Omental fat pad (tissue), 4 donors: ENCODE data around the gene PROM1. TPM values are rescaled to one million over a fixed set of nuclear protein-coding genes. Genes with fewer than 3 reads are reported as not detected.

Experiments used
- ATAC-seq: fragments of 150-250 bp; one replicate; pipeline ENCODE4 v1.9.1; 2016; ENCODE audit warnings: mild to moderate bottlenecking, moderate library complexity; ENCODE audit not compliant: low FRiP score
- DNase-seq: peaks from one replicate; pipeline ENCODE4 v3.0.0-alpha.2; 2019; ENCODE audit warnings: low spot score
- CTCF ChIP-seq, 3 donors: fragments of 450-650 bp; IDR thresholded peaks; one replicate each; pipeline ENCODE4 v1.5.1; 2016 to 2017; ENCODE audit warnings: antibody characterized with exemption in 3 of 3, mild to moderate bottlenecking in 3 of 3, moderate library complexity in 2 of 3
- total RNA-seq, 4 donors: library from RNA; depleted of rRNA; stranded (reverse); fragments of >200 nt; gene quantifications; one replicate each; pipeline ENCODE4 v1.1.0, GENCODE V29; 2016

PROM1 gene
- total RNA-seq, 4 donors from 2014 or later = 0.09 TPM; not detected in 3

DNA sequence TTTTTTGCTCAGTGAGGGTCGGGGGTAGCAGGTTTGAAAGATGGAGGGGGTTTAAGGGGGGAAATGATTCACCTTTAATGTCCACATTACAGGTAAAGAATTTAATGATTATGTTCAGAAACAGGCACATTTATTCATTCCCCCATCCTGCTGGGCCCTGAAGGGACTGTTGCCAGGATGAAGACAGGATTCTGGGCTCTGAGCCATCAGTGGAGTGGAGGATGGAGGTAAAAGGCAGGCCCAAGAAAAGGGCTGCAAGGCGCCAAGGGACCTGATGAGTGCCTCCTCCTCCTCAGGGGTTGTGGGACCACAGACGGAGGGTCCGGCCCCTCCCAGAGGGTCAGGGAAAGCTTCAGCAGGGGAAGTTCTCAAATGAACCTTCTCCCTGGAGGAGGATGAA lies 40.4 kb upstream of the PROM1 start:
- ATAC-seq (no peak), DNase-seq (no peak)
- TF ChIP-seq CTCF (IDR thresholded peaks at IDR 0.05) = no peak

DNA sequence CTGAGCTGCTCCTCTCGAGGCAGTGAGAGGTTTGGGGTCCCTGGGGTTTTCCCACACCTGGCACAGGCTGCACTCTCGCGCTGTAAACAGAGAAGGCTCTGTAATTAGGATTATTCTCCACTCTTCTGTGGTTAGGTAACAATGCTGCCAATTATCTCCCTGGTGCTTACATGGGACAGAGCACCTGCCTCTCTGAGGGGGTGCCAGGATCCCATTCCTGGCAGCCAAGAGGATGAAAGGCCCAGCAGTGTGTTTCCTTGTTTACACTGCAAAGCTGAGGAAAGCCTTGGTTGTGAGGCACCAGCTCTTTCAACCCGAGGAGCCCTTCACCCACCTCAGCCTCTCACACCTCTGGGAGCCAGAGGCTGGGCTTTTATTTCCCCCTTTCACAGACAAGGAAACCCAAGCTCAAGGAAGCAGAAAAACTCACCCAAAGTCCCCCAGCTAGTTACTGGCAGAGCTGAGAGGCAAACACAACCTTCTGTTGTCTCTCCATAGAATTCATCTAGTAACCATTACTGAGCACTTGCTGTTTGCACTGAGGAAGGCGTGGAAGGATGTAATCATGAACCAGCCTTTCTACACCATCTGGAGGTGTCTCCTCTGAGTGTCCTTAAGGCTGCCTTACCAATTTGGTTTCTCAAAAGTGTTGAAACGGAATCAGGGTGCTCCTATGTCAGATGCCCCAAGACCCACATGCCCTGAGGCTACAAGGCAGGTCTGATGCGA lies 39.7 kb upstream of the PROM1 start:
- TF ChIP-seq CTCF (IDR thresholded peaks at IDR 0.05) = no peak
- no peak for DNase-seq
- ATAC-seq = no peak

DNA sequence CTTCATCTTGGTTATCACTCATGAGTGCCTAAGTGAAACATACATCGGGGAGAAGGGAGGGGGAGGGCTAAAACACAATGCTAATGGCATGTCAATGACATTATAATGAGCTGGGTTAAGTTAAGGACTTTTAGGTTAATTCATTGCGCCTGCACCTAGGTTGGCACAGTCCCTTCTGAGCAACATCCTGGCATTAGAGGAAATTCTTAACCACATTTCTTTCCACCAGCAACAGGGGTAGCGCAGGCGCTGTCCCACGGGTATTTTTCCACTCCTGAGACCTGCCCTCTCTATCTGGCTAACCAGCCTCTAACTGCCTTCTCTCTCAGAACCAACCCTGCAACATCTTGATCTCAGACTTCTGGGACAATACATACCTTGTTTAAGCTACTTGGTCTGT lies 39.0 kb upstream of the PROM1 start:
- ATAC-seq (no peak), DNase-seq (no peak)
- no peak for TF ChIP-seq CTCF (IDR thresholded peaks at IDR 0.05)

DNA sequence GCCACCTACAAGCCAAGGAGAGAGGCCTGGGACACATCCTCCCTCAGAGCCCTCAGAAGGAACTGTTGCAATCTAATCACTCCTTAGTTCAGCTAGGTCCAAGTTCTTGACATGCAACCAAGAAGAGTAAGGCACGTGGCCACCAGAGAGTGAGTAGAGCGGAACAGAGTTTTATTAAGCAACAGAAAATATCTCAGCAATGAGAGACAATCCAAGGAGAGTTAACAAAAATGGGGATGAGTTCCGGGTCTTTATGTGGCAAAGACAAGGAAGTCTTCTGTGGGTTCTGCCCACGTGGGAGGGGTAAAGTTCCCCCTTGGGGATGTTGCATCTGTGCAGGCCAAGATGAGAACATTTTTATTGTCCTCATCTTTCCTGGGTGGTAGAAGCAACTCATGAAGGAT lies 38.5 kb upstream of the PROM1 start:
- no peak for ATAC-seq
- no peak for TF ChIP-seq CTCF (IDR thresholded peaks at IDR 0.05)
- DNase-seq = no peak

GRCh38 chr4:16120720-16121119 lies 36.9 kb upstream of the PROM1 start:
- TF ChIP-seq CTCF (IDR thresholded peaks at IDR 0.05) = no peak
- no peak for ATAC-seq

GRCh38 chr4:16119981-16120380 lies 36.2 kb upstream of the PROM1 start:
- no peak for DNase-seq
- no peak for ATAC-seq
- TF ChIP-seq CTCF (IDR thresholded peaks at IDR 0.05) = no peak

More at GRCh38 chr4:16120720-16121119, 36.9 kb upstream of the PROM1 start:
- DNase-seq = no peak

DNA sequence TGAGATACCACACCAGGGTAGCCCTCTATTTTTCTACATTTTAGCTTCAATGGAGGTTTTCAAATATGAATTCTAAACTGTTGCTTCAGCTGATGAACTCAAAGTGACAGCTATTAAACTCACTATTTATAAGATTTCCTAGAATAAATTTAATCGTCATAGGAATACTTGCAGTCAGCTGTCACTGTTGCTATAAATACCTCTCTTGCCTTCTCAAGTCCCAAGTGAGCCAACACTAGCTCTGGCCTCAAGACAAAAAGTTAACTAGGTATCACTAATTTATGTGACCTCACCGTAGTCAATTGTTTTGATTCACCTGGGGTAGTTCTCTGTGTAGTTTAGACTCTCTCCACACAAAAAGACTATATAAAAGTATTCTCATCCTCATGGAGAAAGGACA lies 34.3 kb upstream of the PROM1 start:
- DNase-seq (no peak), ATAC-seq (no peak)
- no peak for TF ChIP-seq CTCF (IDR thresholded peaks at IDR 0.05)
